GM06990 (cell line): ENCODE data around the gene UBE2I.
"Not testable (repeated sequence)": the region's sequence is repeated elsewhere in the genome, so short reads cannot be mapped to it uniquely, and the experiment has no call there.

Source experiments
- DNase-seq: peaks from one replicate; pipeline ENCODE4 v3.0.0-alpha.2; 2011; ENCODE audit not compliant: insufficient read length; ENCODE audit errors: extremely low read depth
- H3K27me3 ChIP-seq: replicated peaks from 2 replicates; pipeline ENCODE4 v1.6.0; 2011; ENCODE audit warnings: low read length; ENCODE audit not compliant: control insufficient read depth, insufficient read depth
- H3K36me3 ChIP-seq: 2 replicates; pipeline ENCODE4 v1.5.1; 2011; ENCODE audit warnings: low read length; ENCODE audit not compliant: control insufficient read depth, insufficient read depth
- H3K4me3 ChIP-seq: replicated peaks from 2 replicates; pipeline ENCODE4 v1.5.1; 2011; ENCODE audit warnings: low read depth, mild to moderate bottlenecking, control low read depth, low read length
- TF ChIP-seq, protein P1 (sequence below): IDR thresholded peaks from 2 replicates; pipeline ENCODE4 v1.5.1; 2011; ENCODE audit warnings: low read length, control low read depth, mild to moderate bottlenecking, inconsistent platforms; ENCODE audit not compliant: insufficient read depth, poor library complexity, severe bottlenecking

Gene UBE2I

DNA sequence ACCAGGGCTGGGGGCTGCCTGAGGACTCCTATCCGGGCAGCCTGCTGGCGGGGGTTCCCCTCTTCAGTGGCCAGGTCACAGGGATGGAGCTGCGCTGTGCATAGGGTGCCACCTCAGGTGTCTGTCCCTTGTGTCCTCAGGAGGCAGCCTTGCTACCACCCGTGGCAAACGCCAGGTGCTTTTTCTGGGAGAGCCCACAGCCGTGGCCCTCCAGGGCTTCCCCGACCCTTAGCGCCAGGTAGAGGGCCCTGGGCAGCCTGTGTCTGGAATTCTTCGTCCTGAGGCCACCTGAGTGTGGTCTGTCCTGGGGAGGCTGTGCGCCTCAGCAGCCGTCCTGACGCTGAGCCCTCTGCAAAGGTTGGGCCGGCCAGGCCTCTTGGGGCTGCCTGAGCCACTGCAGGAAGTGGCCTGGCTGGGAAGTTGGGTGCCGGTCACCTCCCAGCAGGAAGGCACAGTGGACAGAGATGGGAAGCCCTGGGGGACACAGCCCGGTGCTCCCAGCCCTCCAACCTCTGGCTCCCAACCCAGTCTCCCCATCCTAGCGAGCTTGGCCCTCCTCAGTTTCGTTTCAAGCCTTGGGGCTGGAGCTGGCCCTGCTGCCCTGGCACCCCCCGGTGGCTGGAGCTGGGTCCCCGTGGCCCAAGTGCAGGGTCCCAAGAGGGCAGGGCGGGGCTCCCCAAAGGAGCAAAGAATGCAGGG, 16.4 kb downstream of the UBE2I start:
- Histone ChIP-seq H3K4me3 (no peak overlapping the region; the same call in 1 of the 2 replicates), H3K27me3 (no peaks in the 10 kb centered on the region), H3K36me3 (peaks cover 10% of the 10 kb centered on the region)
- TF ChIP-seq, protein P1, sequence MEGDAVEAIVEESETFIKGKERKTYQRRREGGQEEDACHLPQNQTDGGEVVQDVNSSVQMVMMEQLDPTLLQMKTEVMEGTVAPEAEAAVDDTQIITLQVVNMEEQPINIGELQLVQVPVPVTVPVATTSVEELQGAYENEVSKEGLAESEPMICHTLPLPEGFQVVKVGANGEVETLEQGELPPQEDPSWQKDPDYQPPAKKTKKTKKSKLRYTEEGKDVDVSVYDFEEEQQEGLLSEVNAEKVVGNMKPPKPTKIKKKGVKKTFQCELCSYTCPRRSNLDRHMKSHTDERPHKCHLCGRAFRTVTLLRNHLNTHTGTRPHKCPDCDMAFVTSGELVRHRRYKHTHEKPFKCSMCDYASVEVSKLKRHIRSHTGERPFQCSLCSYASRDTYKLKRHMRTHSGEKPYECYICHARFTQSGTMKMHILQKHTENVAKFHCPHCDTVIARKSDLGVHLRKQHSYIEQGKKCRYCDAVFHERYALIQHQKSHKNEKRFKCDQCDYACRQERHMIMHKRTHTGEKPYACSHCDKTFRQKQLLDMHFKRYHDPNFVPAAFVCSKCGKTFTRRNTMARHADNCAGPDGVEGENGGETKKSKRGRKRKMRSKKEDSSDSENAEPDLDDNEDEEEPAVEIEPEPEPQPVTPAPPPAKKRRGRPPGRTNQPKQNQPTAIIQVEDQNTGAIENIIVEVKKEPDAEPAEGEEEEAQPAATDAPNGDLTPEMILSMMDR = no peak
- no peak for DNase-seq

DNA sequence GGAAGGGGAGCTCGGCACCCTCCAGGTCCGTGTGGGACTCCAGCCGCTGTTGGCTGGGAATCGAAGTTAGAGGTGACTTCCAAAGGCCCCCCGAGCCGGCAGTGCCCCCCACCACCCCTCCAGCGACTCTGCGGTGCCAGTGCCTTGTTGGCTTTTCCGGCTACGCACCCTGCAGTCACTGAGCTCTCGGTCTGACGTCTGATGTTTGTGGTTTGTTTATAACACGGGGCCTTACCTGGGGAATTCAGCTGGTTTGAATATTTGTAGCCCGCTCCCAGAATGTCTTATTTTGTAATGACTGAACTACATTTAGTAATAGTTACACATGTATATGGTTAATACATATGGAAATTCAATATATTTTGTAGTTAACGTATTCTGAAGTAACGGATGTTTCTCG, 17.0 kb downstream of the UBE2I start:
- Histone ChIP-seq H3K4me3 (no peak overlapping the region; the same call in none of the 2 replicates), H3K27me3 (no peaks in the 10 kb centered on the region), H3K36me3 (peaks cover 7% of the 10 kb centered on the region)
- TF ChIP-seq, protein P1 = no peak
- no peak for DNase-seq

DNA sequence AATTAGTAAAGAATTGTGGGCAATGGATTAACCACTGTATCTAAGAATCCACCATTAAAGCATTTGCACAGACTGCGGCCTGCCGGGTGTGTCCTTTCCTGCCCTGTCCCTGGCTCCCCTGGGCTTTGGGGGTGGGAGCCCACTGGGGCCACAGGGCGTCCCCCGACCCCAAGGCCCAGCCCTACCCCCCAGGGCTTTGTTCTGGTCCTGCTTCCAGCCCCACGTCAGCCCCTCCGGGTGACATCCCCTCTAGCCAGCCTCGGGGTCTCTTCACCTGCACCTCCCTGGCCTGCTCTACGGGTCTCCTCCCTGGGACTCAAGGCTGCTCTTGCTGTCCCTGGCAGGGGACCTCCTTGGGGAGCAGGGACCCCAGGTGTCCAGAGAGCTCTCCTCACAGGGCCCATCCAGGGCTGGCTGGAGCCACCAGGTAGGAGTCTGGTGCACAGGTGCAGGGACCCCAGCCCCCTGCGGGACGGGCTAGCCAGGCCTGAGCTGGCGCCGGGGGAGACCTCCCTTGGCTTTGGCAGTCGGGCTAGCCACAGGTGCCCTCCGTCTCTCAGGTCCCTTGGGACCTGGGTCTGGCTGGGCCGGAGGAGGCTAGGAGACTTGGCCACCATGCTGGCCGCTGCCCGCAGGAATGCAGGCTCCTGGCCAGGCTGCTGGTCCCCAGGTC, 17.6 kb downstream of the UBE2I start:
- no peak for DNase-seq
- Histone ChIP-seq H3K27me3 (no peaks in the 10 kb centered on the region), H3K36me3 (peaks cover 6% of the 10 kb centered on the region), H3K4me3 (no peak overlapping the region)
- TF ChIP-seq, protein P1 = no peak

DNA sequence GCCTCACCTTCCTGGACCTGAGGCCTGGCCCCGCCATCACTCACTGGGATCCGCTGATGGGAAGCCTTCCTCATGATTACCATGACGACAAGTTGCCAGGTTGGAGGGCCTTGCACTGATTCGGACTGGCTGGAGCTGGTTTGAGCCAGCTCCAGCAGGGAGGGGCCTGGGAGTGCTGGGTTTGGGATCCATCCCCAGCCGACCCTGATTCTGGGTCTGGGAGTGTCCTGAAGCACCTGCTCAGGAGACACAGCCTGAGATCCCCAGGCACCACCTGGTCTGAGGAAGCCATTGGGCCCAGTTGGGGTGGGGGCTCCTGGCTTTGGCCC, 18.1 kb downstream of the UBE2I start:
- H3K36me3 ChIP-seq = peaks cover 6% of the 10 kb centered on the region
- H3K4me3 ChIP-seq = no peak overlapping the region
- DNase-seq = no peak
- H3K27me3 ChIP-seq = no peaks in the 10 kb centered on the region
- TF ChIP-seq, protein P1 = no peak

DNA sequence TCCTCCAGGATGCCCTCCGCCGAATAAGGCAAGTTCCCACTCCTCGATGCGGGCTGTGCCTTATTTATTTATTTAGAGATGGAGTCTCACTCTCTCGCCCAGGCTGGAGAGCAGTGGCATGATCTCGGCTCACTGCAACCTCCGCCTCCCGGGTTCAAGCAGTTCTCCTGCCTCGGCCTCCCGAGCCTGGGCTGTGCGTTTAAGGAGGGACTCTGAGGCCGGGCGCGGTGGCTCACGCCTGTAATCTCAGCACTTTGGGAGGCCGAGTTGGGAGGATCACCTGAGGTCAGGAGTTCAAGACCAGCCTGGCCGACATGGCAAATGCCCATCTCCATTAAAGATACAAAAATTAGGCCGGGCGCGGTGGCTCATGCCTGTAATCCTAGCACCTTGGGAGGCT, 18.7 kb downstream of the UBE2I start:
- not testable (repeated sequence) for H3K27me3 ChIP-seq, H3K36me3 ChIP-seq, DNase-seq, H3K4me3 ChIP-seq

DNA sequence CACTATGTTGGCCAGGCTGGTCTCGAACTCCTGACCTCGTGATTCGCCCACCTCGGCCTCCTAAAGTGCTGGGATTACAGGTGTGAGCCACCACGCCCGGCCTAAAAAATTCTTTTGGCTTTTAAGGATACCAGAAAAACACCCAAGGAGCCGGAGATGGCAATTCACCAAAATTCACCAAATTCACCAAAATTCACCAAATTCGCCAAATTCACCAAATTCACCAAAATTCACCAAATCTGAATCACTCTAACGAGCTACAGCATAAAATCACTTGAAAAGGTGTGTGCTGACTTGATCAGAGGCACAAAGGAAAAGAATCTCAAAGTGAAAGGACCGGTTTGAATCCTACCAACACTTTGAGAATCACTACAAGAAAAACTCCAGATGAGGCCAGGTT, 19.5 kb downstream of the UBE2I start:
- H3K27me3 ChIP-seq, DNase-seq, H3K36me3 ChIP-seq, H3K4me3 ChIP-seq: not testable (repeated sequence)
